HepG2 (cell line): Measurements from ENCODE around the gene C11orf86. TPM values are rescaled to one million over a fixed set of nuclear protein-coding genes. Genes with fewer than 3 reads are reported as not detected.

Experiments used
- BRCA1 ChIP-seq: sonication (generic); formaldehyde crosslinking; IDR thresholded peaks from 2 replicates; pipeline ENCODE4 v1.4.0; 2020; ENCODE audit warnings: missing genetic modification reagents
- CHD4 ChIP-seq: fragments of 200-600 bp; sonication (generic); IDR thresholded peaks from 2 replicates; pipeline ENCODE4 v1.7.0; 2017; ENCODE audit warnings: mild to moderate bottlenecking, low read length, borderline replicate concordance
- DDIT3 ChIP-seq: sonication (generic); formaldehyde crosslinking; IDR thresholded peaks from 2 replicates; pipeline ENCODE4 v1.4.0; 2020; ENCODE audit warnings: mild to moderate bottlenecking, missing genetic modification reagents
- EEA1 ChIP-seq: sonication (generic); formaldehyde crosslinking; IDR thresholded peaks from 2 replicates; pipeline ENCODE4 v1.5.1; 2020; ENCODE audit warnings: mild to moderate bottlenecking, missing genetic modification reagents, borderline replicate concordance
- ELF4 ChIP-seq: sonication (generic); formaldehyde crosslinking; IDR thresholded peaks from 2 replicates; pipeline ENCODE4 v1.5.0; 2020; ENCODE audit warnings: missing genetic modification reagents, mild to moderate bottlenecking, moderate library complexity, borderline replicate concordance
- HHEX ChIP-seq: IDR thresholded peaks from 2 replicates; pipeline ENCODE4 v1.6.1; 2016; ENCODE audit warnings: control low read depth
- JUN ChIP-seq: sonication (generic); formaldehyde crosslinking; IDR thresholded peaks from 2 replicates; pipeline ENCODE4 v1.4.0; 2020; ENCODE audit warnings: mild to moderate bottlenecking, missing genetic modification reagents
- JUND ChIP-seq: sonication (generic); formaldehyde crosslinking; IDR thresholded peaks from 2 replicates; pipeline ENCODE4 v1.8.0; 2022; ENCODE audit warnings: mild to moderate bottlenecking, missing genetic modification reagents
- KDM3A ChIP-seq: IDR thresholded peaks from 2 replicates; pipeline ENCODE4 v1.6.1; 2018; ENCODE audit warnings: low read depth, missing compliant biosample characterization
- KDM5B ChIP-seq: sonication (generic); formaldehyde crosslinking; IDR thresholded peaks from 2 replicates; pipeline ENCODE4 v1.4.0; 2020; ENCODE audit warnings: missing genetic modification reagents, mild to moderate bottlenecking, borderline replicate concordance
- MAZ ChIP-seq, 2 experiments: sonication (generic) in 1 of 2; formaldehyde crosslinking in 1 of 2; IDR thresholded peaks; 2 replicates each; pipeline versions ENCODE4 v1.5.0 to v1.6.1; 2012 to 2020; ENCODE audit warnings: low read depth in 2 of 2, mild to moderate bottlenecking in 2 of 2, borderline replicate concordance in 1 of 2, improper control_type of control experiment in 1 of 2, low read length in 1 of 2, missing genetic modification reagents in 1 of 2, moderate library complexity in 1 of 2
- MTA3 ChIP-seq: sonication (generic); formaldehyde crosslinking; IDR thresholded peaks from 2 replicates; pipeline ENCODE4 v1.4.0; 2020; ENCODE audit warnings: missing genetic modification reagents
- MXD3 ChIP-seq: IDR thresholded peaks from 2 replicates; pipeline ENCODE4 v1.6.1; 2016; ENCODE audit warnings: mild to moderate bottlenecking, missing biosample characterization, missing genetic modification reagents
- NFRKB ChIP-seq: fragments of 450-650 bp; IDR thresholded peaks from 2 replicates; pipeline ENCODE4 v1.6.1; 2017
- PITX1 ChIP-seq: sonication (generic); formaldehyde crosslinking; IDR thresholded peaks from 2 replicates; pipeline ENCODE4 v1.5.1; 2020; ENCODE audit warnings: mild to moderate bottlenecking, missing genetic modification reagents
- PRDM4 ChIP-seq: sonication (generic); formaldehyde crosslinking; IDR thresholded peaks from 2 replicates; pipeline ENCODE4 v1.9.0; 2021; ENCODE audit warnings: missing genetic modification reagents, borderline replicate concordance
- TEAD3 ChIP-seq: optimal IDR thresholded peaks from 2 replicates; pipeline ENCODE3; 2016; ENCODE audit warnings: borderline replicate concordance
- TEF ChIP-seq: sonication (generic); formaldehyde crosslinking; IDR thresholded peaks from 2 replicates; pipeline ENCODE4 v1.5.0; 2020; ENCODE audit warnings: missing genetic modification reagents
- TGIF2 ChIP-seq: IDR thresholded peaks from 2 replicates; pipeline ENCODE4 v1.6.1; 2016; ENCODE audit warnings: control low read depth, missing compliant biosample characterization
- TOPORS ChIP-seq: sonication (generic); formaldehyde crosslinking; IDR thresholded peaks from 2 replicates; pipeline ENCODE4 v1.8.0; 2023; ENCODE audit warnings: mild to moderate bottlenecking, missing genetic modification reagents
- XBP1 ChIP-seq: sonication (generic); formaldehyde crosslinking; IDR thresholded peaks from 2 replicates; pipeline ENCODE4 v1.5.0; 2020; ENCODE audit warnings: missing genetic modification reagents
- ZFP41 ChIP-seq: sonication (generic); formaldehyde crosslinking; IDR thresholded peaks from 2 replicates; pipeline ENCODE4 v1.4.0; 2020; ENCODE audit warnings: mild to moderate bottlenecking, missing genetic modification reagents, borderline replicate concordance
- ZKSCAN8 ChIP-seq: IDR thresholded peaks from 2 replicates; pipeline ENCODE4 v1.6.1; 2016; ENCODE audit warnings: borderline replicate concordance, missing genetic modification reagents, missing compliant biosample characterization
- ZNF253 ChIP-seq: sonication (generic); formaldehyde crosslinking; IDR thresholded peaks from 2 replicates; pipeline ENCODE4 v1.8.0; 2022; ENCODE audit warnings: mild to moderate bottlenecking, missing genetic modification reagents, borderline replicate concordance
- ZNF260 ChIP-seq: sonication (generic); formaldehyde crosslinking; IDR thresholded peaks from 2 replicates; pipeline ENCODE4 v1.4.0; 2020; ENCODE audit warnings: missing genetic modification reagents, low read depth, mild to moderate bottlenecking, borderline replicate concordance
- ZNF766 ChIP-seq: sonication (generic); formaldehyde crosslinking; IDR thresholded peaks from 2 replicates; pipeline ENCODE4 v1.5.0; 2020; ENCODE audit warnings: missing genetic modification reagents, borderline replicate concordance
- ZSCAN30 ChIP-seq: sonication (generic); formaldehyde crosslinking; IDR thresholded peaks from 2 replicates; pipeline ENCODE4 v1.5.0; 2020; ENCODE audit warnings: mild to moderate bottlenecking, missing genetic modification reagents
- polyA plus RNA-seq, 8 experiments: library from polyadenylated mRNA; depleted of rRNA in 3 of 8; stranded (reverse) in 7 of 8; unstranded in 1 of 8; fragments of >200 nt; fragmentation: Illumina TruSeq in 4 of 8; extraction: Trizol in 4 of 8; gene quantifications; 2 replicates each; pipeline versions ENCODE4 v1.2.1 to v1.2.3, GENCODE V29; 2011 to 2016; ENCODE audit warnings: low read depth in 4 of 8, missing spikeins in 1 of 8, mixed read lengths in 1 of 8; ENCODE audit not compliant: insufficient read depth in 1 of 8
- total RNA-seq, 5 experiments: library from RNA; depleted of rRNA; stranded (reverse); fragments of >200 nt; fragmentation: Illumina TruSeq; extraction: Trizol; gene quantifications; 2 replicates each; pipeline ENCODE4 v1.2.3, GENCODE V29; 2016; ENCODE audit warnings: low read depth in 1 of 5

The C11orf86 gene
- total and polyA plus RNA-seq, 2 of the 13 experiments (the other 11 are each of a cell fraction or from before 2014, with no cell fraction given) = 0.11 to 0.18 TPM

- TF ChIP-seq PRDM4 (CRISPR knock-in tag) (0 out of 2 replicates have a peak, but pooled peaks have one; percentile 71), HHEX (CRISPR knock-in tag) (no peak), JUND (CRISPR knock-in tag) (peak; percentile 9; the same call in 1 of the 2 replicates), XBP1 (CRISPR knock-in tag) (no peak), MTA3 (CRISPR knock-in tag) (no peak), BRCA1 (CRISPR knock-in tag) (no peak), TEAD3 (peak; percentile 69), NFRKB (no peak), ZNF260 (CRISPR knock-in tag) (no peak), PITX1 (peak; percentile 59), MAZ (IDR thresholded peaks at IDR 0.05; ENCODE audit: borderline replicate concordance, low read depth, low read length) (0 out of 2 replicates have a peak, but pooled peaks have one; percentile 45), MAZ (CRISPR knock-in tag; IDR thresholded peaks at IDR 0.05; ENCODE audit: low read depth) (peak; percentile 97), ZSCAN30 (CRISPR knock-in tag) (no peak), EEA1 (CRISPR knock-in tag) (no peak; the same call in 1 of the 2 replicates), MXD3 (CRISPR knock-in tag) (peak; percentile 92; the same call in 1 of the 2 replicates), ZKSCAN8 (CRISPR knock-in tag) (peak; percentile 64; the same call in 1 of the 2 replicates), TGIF2 (CRISPR knock-in tag) (peak; percentile 97), ELF4 (peak; percentile 97; the same call in 1 of the 2 replicates), ZNF766 (CRISPR knock-in tag) (no peak), ZNF253 (CRISPR knock-in tag) (peak; percentile 97), TEF (CRISPR knock-in tag) (no peak), JUN (CRISPR knock-in tag) (peak; percentile 52; the same call in 1 of the 2 replicates), DDIT3 (CRISPR knock-in tag) (no peak), CHD4 (no peak), KDM5B (CRISPR knock-in tag) (peak; percentile 85; the same call in 1 of the 2 replicates), TOPORS (peak; percentile 94; the same call in 1 of the 2 replicates), KDM3A (CRISPR knock-in tag) (no peak; the same call in 1 of the 2 replicates), ZFP41 (peak; percentile 84; the same call in 1 of the 2 replicates)
These were observed 16.7 kb upstream of the C11orf86 start, which contains the start of gene PC (continued) for GRCh38 chr11:66958232-66958955.
